HG03196 (cell line): Measurements from ENCODE around the gene C3.
"Not testable (repeated sequence)": the region's sequence is repeated elsewhere in the genome, so short reads cannot be mapped to it uniquely, and the experiment has no call there.

ENCODE experiments used
- ATAC-seq: cut with Tn5 transposase; IDR thresholded peaks from one replicate; pipeline ENCODE4 v1.9.1; 2021; ENCODE audit not compliant: unreplicated experiment

C3 gene

DNA sequence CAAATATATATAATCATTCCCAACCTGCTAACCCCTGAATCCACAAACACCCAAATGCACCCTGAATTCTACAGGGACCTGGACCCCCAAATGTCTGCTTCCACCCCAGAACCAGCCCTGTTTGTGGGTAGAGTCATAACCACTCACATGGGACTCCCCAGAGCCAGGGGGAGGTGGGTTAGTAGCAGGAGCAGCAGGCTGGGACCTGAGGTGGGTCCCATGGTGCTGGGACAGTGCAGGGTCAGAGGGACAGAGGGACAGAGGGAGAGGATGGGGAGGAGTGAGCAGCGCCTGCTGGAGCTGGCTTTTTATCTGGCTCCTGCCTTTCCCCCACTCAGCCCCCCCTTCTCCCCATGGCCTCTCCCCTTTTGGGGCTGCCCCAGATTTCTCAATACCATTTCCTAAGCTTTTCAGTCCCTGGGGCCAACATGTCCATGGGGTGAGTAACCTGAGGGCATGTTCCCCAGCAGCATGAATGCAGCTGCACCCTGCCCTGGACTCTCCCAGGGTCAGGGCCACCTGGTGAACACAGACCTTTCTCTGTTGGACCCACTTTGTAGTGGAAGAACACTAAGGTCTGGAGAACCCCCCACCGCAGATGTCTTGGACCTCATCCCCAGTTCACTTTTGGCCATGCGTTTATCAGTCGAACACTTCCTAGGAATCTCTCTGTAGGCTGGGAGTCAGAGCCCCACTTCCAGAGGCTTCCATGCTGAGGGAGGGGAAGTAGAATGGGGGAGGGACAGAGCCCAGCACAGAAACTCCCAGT, at the start of gene C3:
TSS of gene C3 (minus strand) at position 282 of the 769 bp plus-strand sequence. CDS start at position 221, 61 bp downstream.
- ATAC-seq = no peak

DNA sequence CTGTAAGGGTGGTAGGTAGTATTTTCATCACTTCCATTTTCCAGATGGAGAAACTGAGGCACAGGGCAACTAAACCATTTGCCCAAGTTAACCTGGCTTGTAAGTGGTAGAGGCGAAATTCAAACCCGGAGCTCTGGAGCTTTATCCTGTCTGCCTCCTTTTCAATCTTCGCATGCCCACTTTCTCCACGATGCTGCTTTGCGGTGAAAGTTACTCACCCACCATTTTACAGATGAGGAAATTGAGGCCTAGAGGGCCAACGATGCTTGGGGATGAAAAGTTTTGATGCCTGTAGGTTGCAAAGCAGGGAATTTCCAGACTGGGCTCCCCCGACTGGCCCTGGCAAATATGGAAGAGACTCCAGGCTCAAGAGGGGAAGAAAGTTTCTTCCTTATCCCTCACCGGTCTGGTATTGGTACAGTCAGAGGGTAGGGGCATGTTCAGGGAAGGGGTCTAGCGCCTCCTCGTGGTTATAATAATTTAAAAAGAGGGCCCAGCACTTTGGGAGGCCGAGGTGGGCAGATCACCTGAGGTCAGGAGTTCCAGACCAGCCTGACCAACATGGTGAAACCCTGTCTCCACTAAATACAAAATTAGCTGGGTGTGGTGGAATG, 48.7 kb upstream of the C3 start:
- ATAC-seq = no peak

DNA sequence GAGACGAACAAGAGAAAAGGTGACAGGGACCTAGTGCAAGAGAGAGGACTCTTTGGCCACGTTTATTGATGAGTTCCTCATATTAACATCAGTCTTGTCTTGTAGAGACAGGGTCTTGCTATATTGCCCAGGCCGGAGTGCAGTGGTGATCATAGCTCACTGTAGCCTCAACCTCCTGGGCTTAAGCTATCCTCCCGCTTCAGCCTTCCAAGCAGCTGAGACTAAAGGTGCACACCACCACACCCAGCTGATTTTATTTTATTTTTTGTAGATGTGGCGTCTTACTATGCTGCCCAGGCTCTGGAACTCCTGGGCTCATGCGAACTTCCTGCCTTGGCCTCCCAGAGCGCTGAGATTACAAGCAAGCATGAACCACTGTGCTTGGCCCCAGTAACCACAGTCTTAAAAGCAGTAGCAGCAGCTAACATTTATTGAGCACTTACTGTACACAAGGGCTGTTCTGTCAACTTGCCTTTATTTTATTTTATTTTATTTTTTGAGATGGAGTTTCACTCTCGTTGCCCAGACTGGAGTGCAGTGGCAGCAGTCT, 47.9 kb upstream of the C3 start:
- ATAC-seq = no peak

DNA sequence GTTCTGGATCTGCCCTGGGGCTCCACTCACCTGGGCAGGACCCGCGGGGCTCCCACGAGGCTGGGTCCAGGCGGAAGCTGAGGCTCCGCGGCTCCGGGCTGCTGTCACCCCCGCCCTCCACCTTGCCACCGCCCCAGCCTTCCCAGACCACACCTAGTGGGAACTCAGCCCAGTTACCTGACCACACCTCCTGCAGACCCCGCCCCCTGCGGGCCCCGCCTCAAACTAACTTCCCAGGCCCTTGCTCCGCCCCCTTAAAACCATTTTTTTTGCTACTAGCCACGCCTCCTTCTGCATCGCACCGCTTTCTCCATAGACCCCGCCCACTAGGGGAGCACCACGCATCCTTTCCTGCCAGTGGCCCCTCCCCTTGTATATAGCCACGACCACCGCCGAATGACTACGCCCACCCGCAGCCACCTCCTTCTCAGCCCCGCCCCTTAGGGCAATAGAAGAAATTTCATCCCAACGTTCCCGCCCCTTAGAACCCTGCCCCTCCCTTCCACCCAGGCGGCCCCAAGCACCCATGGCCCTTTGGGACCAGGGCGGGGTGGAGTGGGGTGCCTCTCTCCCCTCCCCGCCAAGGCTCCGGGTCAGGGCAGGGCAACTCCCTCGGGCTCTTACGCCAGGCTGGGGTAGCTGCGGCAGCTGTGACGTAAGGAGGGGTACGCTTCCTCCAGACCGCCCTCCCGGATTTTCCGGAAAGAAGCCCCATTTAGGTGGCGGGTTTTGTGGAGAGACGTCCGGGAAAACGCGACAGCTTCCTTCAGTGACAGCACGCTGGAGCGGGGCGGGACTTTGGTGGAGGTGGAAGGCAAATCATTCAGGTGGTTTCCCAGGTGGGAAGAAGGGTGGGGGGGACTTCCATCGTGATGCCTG, 47.1 kb upstream of the C3 start, which contains the start of gene SH2D3A:
TSS of gene SH2D3A (minus strand) at position 79 of the 879 bp plus-strand sequence. CDS start 3,687 bp downstream, outside the sequence.
- ATAC-seq = peak; percentile 64

DNA sequence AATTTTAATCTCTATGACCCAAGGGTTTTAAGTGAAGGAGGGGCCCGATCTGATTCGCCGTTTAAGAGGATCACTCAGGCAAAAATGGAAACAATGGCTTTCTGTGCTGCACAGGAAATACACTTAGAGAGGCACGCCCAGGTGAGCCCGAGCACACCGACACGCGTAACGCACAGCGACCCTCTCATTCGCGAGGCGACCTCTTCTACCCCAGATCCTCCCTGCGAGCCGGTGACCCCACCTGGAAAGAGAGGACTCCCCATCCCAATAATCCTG, 46.6 kb upstream of the C3 start:
- ATAC-seq = peak; percentile 19

DNA sequence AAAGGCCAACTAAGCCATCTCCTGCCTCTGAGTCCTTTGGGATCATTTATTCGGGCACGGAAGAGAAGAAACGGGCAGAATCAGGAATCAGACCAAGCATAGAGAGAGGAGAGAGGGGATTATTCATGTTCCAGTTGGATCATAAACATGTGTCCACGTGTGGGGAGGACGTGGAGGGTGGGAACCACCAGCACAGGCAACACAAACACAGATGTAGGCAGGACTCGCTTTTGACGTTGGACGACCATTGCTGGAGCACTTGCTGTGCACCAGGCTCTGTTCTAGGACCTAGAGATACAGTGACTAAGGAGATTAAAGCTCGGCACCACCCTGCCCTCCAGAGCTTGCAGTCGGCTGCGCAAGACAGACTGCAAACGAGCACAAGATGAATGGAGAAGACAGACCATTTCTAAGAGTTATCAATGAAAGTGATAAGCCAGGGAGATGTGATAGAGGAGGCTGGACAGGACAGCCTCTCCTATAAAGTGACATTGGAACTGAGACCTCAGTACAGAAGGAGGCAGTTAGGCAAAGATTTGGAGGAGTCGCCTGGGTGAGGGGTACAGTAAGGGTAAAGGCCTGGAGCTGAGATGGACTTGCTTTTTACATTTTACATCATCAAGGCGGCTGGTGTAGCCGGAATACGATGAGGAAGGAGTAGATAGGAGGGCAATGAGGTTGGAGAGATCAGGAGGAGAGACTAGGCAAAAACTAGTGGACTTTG, 46.1 kb upstream of the C3 start:
- no peak for ATAC-seq

DNA sequence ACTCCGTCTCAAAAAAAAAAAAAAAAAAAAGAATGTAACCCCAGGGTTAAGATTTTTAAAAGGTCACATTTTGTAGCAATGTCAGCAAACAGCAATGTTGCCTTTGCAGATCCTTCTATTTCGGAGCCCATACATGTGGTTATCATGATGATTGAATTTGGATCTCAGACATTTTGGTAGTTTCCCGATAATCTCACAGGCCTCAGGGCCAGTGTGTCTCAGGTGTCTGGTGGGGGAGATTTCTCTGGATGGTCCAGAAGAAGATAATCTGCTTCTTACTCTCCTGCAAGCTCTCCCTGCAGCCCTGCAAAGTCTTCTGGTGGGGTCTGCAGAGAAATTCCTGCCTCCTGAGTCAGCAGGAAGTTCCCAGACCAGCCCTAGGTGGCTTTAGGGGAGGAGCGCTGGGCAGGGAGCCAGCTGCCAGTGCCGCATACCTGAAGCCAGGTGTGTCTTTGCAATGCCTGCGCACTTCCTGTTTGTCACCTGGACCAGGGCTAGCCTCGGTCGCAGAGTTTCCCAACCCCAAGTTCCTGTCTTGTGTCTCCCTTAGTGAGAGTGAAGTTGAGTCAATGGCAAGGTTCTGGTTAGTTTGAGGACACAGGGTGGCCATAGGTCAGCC, 45.4 kb upstream of the C3 start:
- no peak for ATAC-seq

DNA sequence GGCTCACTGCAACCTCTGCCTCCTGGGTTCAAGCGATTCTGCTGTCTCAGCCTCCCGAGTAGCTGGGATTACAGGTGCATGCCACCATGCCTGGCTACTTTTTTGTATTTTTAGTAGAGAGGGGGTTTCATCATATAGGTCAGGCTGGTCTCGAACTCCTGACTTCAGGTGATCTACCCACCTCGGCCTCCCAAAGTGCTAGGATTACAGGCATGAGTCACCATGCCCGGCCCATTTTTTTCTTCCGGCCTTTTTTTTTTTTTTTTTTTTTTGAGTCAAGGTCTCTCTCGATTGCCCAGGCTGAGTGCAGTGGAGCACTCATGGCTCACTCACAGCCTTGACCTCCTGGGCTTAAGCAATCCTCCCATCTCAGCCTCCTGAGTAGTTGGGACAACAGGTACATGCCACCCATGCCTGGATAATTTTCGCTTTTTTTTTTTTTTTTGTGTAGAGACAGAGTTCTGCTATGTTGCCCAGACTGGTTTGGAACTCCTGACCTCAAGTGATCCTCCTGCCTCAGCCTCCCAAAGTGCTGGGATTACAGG, 41.9 kb upstream of the C3 start:
- not testable (repeated sequence) for ATAC-seq

DNA sequence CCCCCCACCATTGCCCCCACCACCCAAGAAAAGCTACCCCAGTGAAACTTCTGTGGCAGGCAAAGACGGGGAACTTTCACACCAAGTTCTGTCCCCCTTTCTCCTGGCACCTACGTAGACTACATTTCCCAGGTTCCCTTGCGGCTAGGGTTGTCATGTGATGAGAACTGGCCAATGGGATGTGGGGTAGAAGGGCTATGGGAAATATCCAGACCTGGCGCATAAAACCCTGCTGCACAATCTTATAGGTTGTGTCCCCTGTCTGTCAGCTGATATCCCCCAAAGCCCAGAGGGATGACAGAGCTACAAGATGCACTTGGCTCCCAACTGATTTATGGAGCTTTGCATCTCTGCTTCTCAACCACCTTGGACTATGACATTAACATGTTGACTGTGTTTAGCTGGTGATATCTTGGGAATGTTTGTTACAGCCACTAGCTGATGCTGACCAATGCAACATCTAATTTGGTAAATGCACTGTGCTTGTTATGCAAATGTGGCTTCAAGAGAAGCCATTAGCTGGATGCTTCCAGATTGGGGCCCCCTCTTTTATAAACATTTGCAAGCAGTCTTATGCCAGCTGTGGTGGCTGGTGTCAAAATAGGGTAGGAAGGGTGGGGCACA, 40.7 kb upstream of the C3 start:
- no peak for ATAC-seq

DNA sequence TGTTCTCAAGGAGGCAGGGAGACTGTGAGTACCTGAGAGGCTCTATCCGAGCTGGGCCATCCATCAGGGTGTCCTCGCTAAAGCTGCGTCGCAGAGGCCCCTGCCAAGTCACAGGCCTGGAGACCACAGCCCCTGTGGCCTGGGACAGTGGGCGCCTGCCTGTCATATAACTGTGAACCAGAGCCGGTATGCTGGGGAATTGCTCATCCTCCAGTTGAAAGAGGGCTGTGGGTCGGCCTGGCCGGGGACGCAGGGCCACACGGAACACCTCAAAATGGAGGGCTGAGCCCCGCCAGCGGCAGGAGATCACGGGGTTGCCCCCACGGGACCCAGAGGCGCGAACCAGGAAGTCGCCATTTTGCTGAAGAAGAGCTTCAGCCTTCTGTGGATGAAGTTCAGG, 40.2 kb upstream of the C3 start:
- ATAC-seq = no peak

DNA sequence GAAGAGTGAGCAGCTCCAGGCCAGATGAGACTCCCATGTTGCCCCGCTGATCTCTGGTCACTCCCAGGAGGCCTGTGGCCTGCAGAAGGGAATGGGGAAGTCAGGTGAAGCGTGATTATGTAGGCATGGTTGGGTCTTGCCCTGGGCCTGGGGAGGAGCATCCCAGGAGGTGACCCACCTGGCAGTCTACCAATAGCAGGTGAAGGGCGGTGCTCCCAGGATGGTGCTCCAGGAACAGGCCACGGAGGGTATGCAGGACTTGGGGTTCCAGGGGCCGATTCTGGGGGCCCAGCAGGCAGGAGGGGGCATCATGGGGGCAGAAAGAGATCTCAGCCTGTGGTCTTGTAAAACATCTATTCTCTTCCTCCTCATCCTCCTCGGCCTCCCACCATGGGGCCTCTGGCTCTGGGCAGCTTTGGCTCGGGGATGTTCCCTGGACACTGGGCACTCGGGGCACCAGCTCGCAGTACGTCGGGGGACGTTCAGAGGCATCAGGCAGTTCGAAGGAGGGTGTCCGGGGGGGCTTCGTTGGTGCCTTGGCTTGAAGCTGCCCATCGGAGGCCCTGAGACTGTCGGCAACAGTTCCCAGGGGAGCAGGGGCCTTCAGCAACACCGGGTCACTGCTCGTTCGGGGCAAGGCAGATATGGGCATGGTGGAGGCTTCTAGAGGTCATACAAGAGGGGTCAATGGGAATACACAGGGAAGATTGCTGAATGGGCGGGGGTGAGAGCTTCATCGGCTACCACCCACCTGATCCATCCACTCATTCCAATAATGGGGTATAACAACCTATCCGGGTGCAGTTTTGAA, 34.4 kb upstream of the C3 start:
- ATAC-seq = no peak

DNA sequence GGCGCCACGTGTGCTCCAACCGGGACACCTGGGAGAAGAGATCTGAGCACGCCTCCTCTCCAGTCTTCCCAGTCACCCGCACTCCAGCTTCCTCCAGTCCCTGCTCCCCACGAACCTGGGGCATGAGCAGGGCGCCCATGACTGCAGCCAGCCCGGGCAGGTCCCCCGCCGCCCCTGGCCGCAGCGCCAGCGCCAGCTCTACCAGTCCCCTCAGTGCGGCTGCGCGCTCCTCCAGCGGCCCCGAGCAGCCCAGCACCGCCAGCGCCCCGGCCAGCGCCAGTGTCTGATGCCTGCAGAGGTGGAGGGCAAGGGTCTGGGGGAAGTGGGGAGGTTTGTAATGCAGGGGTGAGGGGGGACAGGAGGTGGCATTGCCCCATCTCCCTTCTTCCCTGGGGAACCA, 33.7 kb upstream of the C3 start:
- ATAC-seq = no peak

DNA sequence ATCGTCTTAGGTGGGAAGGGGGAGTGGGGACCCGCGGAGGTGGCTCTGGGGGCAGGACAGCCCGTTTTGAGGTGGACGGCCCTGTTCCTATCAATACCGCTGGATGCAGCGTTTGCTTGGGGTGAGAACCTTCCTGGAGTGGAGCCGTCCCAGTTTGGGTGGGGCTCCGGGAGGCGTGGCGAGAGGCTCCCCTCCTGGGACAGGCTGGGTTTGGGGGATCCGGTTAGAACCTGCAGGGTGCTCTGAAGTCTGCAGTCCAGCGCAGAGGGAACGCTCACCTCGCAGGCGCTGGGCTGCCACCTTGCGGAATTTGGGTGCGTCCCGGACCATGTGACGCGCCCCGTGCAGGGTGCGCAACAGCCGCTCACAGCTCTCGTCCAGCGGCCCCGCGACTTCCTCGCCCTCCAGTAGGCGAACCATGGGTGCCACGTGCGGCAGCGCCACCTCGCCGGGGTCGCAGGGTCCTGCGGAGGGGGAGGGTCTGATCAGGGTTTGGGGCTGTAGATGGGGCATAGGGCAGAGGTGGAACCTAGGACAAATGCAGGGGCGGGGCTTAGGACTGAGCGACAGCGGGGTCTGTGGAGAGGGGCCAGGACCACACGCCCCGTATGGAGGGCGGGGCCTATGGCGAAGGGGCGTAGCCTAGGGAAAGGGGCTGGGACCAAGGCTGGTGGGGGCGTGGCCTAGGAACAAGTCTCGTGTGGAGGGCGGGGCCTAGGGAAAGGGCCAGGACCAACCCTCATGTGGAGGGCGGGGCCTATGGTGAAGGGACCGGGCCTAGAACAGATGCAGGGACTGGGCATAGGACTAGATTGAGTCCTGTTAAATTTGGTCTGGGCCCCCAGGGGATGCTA, 33.0 kb upstream of the C3 start:
- peak; percentile 80 for ATAC-seq

DNA sequence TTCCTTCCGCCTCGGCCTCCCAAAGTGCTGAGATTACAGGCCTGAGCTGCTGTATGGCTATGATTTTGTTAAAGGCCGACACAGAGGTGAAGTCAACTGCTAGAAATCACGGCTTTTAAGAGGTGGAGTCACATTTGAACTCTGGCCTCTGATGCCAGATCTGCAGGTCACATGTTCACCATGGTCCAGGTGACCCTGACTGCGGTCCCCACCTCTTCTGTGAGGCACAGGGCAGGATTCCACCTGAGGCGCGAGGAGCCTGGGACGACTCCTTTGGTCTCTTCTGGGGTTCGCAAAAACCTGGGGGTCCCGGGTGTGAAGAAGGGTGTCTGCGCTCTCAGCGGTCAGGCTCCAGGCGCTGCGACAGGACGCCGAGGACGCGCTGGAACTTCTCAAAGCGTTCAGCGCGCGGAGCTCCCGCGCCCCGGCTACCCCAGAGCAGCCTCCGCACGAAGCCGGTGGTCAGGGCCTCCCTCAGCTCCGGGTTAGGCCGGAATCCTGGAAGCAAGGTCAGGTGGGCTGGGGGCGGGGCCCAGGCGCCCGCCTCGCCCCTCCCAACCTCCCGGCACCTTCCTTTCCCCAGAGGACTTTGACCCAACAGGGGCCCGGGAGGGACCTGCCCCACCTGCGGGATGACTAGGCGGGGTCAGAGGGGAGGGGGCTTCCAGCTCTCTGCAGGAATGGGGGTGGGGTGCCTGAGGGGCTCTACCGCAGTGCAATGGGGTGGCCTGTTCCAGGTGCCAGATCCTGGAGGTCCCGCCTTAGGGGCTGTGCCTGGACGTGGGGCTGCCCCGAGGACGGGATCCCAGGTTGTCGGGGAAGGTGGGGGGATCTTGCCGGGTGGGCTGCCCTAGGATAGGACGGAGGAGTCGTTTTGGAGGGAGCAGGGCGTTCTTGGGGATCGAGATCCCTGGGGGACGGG, 32.1 kb upstream of the C3 start:
- no peak for ATAC-seq

DNA sequence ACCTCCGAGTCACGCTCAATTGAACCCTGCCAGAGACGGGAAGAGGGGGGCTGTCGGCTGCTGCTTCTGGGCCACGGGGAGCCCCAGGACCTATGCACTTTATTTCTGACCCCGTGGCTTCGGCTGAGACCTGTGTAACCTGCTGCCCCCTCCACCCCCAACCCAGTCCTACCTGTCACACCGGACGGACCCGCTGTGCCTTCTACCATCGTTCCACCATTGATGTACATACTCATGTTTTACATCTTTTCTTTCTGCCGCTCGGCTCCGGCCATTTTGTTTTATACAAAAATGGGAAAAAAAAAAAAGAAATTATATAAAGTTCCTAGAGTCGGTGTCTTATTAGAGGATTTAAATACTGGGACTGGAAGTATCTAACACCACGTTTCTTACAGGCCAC, 30.7 kb upstream of the C3 start:
- ATAC-seq = no peak

DNA sequence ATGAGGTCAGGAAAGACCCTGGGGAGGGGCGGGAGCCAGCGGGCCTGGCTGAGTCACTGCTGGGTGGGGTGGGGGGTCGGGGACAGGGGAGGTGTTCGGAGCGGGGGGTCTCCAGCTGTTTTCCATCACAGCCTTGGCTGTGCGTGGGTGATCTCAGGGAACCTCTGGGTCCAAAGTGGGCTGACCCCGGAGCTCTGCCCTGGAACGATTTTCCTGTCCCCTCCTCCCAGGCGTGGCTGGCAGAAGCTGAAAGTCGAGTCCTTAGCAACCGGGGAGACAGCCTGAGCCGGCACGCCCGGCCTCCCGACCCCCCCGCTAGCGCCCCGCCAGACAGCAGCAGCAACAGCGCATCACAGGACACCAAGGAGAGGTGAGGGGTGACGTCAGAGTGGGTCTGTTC, 29.6 kb upstream of the C3 start:
- no peak for ATAC-seq

DNA sequence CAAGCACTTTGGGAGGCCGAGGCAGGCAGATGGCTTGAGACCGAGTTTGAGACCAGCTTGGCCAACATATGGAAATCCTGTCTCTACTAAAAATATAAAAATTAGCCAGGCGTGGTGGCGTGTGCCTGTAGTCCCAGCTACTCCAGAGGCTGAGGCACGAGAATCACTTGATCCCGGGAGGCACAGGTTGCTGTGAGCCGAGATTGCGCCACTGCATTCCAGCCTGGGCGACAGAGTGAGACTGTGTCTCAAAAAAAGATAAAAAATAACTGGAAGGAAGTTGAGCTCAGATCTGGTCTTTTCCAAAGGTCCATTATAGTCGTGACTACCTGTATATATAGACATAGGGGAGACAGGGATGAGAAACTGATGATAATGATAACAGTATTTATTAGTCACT, 28.1 kb upstream of the C3 start:
- not testable (repeated sequence) for ATAC-seq
